Naive thymus-derived CD8-positive, alpha-beta T cell (primary cell): ENCODE results near the gene SLC35E4. TPM values are rescaled to one million over a fixed set of nuclear protein-coding genes. Genes with fewer than 3 reads are reported as not detected.
"Not testable (repeated sequence)": the region's sequence is repeated elsewhere in the genome, so short reads cannot be mapped to it uniquely, and the experiment has no call there.

ENCODE experiments used
- ATAC-seq, 2 donors: fragments of 150-1000 bp; cut with Tn5 transposase in 1 of 2; sonication (Bioruptor Pico), chemical (Tn5 transposase) in 1 of 2; 1 replicate in 1 of 2; 2 replicates in 1 of 2; pipeline ENCODE4 v1.10.0; 2021; ENCODE audit warnings: mild to moderate bottlenecking in 2 of 2, moderate library complexity in 2 of 2
- POLR2A ChIA-PET: fragments of 350-600 bp; sonication (Branson Sonifier 250); formaldehyde crosslinking; loops from one replicate; lab custom pipeline; 2021; ENCODE audit warnings: antibody characterized with exemption; lab: Charles Lee
- DNase-seq, 10 donors: peaks; one replicate each; pipeline versions ENCODE4 v3.0.0 to v3.0.0-alpha.2; 2020 to 2022
- H3K27ac Mint-ChIP-seq, 10 donors: one replicate each; pipeline ENCODE4 v1.8.0; 2020 to 2022; ENCODE audit warnings: mild to moderate bottlenecking in 10 of 10, mixed read lengths in 10 of 10, moderate library complexity in 4 of 10, inconsistent platforms in 1 of 10
- H3K27me3 Mint-ChIP-seq, 5 donors: one replicate each; pipeline ENCODE4 v1.8.0; 2021 to 2022; ENCODE audit warnings: mixed read lengths in 5 of 5
- H3K36me3 Mint-ChIP-seq, 3 donors: one replicate each; pipeline ENCODE4 v1.8.0; 2020 to 2022; ENCODE audit warnings: mixed read lengths in 3 of 3, mild to moderate bottlenecking in 2 of 3, inconsistent platforms in 1 of 3
- H3K4me1 Mint-ChIP-seq, 4 donors: one replicate each; pipeline ENCODE4 v1.8.0; 2021 to 2022; ENCODE audit warnings: mixed read lengths in 4 of 4
- H3K4me3 Mint-ChIP-seq, 10 donors: one replicate each; pipeline ENCODE4 v1.8.0; 2020 to 2022; ENCODE audit warnings: mild to moderate bottlenecking in 10 of 10, mixed read lengths in 10 of 10, moderate library complexity in 6 of 10, inconsistent platforms in 1 of 10
- H3K9me3 Mint-ChIP-seq, 9 donors: one replicate each; pipeline ENCODE4 v1.8.0; 2020 to 2022; ENCODE audit warnings: mixed read lengths in 9 of 9, mild to moderate bottlenecking in 3 of 9, inconsistent platforms in 1 of 9, moderate library complexity in 1 of 9
- polyA plus RNA-seq, 3 donors: library from polyadenylated mRNA; unstranded; fragments of 300-500 nt; fragmentation: Illumina TruSeq; gene quantifications; one replicate each; pipeline ENCODE4 v1.2.3, GENCODE V29; 2021
- total RNA-seq, 8 experiments: library from RNA in 2 of 8; stranded (reverse) in 2 of 8; gene quantifications; one replicate each; pipeline ENCODE4 v1.2.3 and lab custom pipeline; 2021 to 2026

The SLC35E4 gene
- total and polyA plus RNA-seq, 5 experiments from 2014 or later = 0.64 to 1.6 (median 0.94) TPM

DNA sequence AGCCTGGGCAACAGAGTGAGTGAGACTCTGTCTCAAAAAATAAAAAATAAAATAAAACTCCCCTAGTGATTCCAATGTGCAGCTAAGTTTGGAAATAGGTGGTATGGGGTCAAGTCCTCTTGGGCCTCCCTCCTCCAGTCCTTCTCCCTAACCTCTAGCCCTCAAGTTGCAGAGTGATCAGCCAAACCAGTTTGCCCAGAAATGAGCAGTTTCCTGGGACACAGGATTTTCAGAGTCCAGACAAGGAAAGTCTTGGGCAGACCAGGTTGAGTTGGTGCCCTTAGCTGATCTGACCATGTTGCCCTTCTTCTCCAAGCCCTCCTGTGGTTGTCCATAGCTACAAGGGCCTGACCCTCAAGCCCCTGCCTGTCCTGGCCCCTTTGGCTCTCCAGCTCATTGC lies 20.7 kb upstream of the SLC35E4 start:
- no peak overlapping the region for H3K27ac Mint-ChIP-seq
- no peak for ATAC-seq
- H3K9me3 Mint-ChIP-seq = no peaks in the 10 kb centered on the region
- peaks cover 0 to 7% (median 0%) of the 10 kb centered on the region in 4 donors for H3K4me1 Mint-ChIP-seq
- POLR2A ChIA-PET = no interaction called here
- peaks cover 0 to 12% (median 0%) of the 10 kb centered on the region in 5 donors for H3K27me3 Mint-ChIP-seq
- H3K36me3 Mint-ChIP-seq = no peaks in the 10 kb centered on the region
- no peak for DNase-seq
- H3K4me3 Mint-ChIP-seq = no peak overlapping the region

- Mint-ChIP-seq H3K9me3 (no peaks in the 10 kb centered on the region), H3K4me3 (no peak overlapping the region), H3K27ac (no peak overlapping the region), H3K36me3 (no peaks in the 10 kb centered on the region), H3K27me3 (peaks cover 0 to 12% (median 0%) of the 10 kb centered on the region in 5 donors), H3K4me1 (peaks cover 0 to under 1% (median 0%) of the 10 kb centered on the region in 4 donors)
- no peak for ATAC-seq
- DNase-seq = no peak
- POLR2A ChIA-PET = no interaction called here
Measured at GRCh38 chr22:30615543-30615954, 20.0 kb upstream of the SLC35E4 start.

DNA sequence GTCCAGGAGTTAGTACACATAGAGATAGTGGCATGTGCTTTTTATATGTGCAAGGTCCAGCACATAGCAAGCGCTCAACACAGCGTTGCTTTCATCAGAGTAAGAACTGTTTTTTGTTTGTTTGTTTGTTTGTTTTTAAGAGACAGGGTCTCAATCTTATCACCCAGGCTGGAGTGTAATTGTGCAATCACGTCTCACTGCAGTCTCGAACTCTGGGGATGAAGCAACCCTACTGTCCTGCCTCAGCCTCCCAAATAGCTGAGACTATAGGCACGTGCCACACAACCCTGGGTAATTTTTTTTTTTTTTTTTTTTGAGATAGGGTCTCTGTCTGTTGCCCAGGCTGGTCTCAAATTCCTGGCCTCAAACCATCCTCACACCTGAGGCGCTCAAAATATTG lies 17.8 kb upstream of the SLC35E4 start:
- H3K4me3 Mint-ChIP-seq = no peak overlapping the region
- DNase-seq (no peak), ATAC-seq (no peak)
- H3K9me3 Mint-ChIP-seq = no peaks in the 10 kb centered on the region
- H3K4me1 Mint-ChIP-seq = no peaks in the 10 kb centered on the region
- H3K27me3 Mint-ChIP-seq = peaks cover 0 to 7% (median 0%) of the 10 kb centered on the region in 5 donors
- no peak overlapping the region for H3K27ac Mint-ChIP-seq
- no peaks in the 10 kb centered on the region for H3K36me3 Mint-ChIP-seq
- POLR2A ChIA-PET = no interaction called here

DNA sequence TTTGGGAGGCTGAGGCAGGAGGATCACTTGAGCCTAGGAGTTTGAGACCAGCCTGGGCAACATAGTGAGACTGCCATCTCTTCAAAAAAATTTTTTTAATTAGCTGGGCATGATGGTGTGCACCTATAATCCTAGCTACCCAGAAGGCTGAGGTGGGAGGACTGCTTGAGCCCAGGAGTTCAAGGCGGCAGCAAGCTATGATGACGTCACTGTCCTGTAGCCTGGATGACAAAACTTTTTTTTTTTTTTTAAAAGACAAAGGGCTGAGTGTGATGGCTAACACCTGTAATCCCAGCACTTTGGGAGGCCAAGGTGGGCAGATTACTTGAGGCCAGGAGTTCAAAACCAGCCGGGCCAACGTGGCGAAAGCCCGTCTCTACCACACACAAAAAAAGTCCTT lies 15.7 kb upstream of the SLC35E4 start:
- H3K27me3 Mint-ChIP-seq, H3K27ac Mint-ChIP-seq, H3K9me3 Mint-ChIP-seq, H3K4me1 Mint-ChIP-seq, H3K4me3 Mint-ChIP-seq, DNase-seq, ATAC-seq, H3K36me3 Mint-ChIP-seq, POLR2A ChIA-PET: not testable (repeated sequence)

GRCh38 chr22:30626413-30626812 lies 9.2 kb upstream of the SLC35E4 start:
- Mint-ChIP-seq H3K4me1 (no peaks in the 10 kb centered on the region), H3K36me3 (no peaks in the 10 kb centered on the region), H3K4me3 (no peak overlapping the region), H3K27ac (peak overlapping the region in 1 of 10 donors; percentile 76), H3K27me3 (peaks cover 0 to 3% (median 0%) of the 10 kb centered on the region in 5 donors), H3K9me3 (no peaks in the 10 kb centered on the region)
- no peak for DNase-seq
- POLR2A ChIA-PET = no interaction called here
- no peak for ATAC-seq

- POLR2A ChIA-PET = no interaction called here
- no peak overlapping the region for H3K4me3 Mint-ChIP-seq
- H3K4me1 Mint-ChIP-seq = no peaks in the 10 kb centered on the region
- no peak for DNase-seq
- no peak for ATAC-seq
- H3K36me3 Mint-ChIP-seq = no peaks in the 10 kb centered on the region
- no peak overlapping the region for H3K27ac Mint-ChIP-seq
- H3K9me3 Mint-ChIP-seq = no peaks in the 10 kb centered on the region
- no peaks in the 10 kb centered on the region for H3K27me3 Mint-ChIP-seq
Measured at GRCh38 chr22:30627471-30627870, 8.1 kb upstream of the SLC35E4 start.

GRCh38 chr22:30628491-30628890 lies 7.1 kb upstream of the SLC35E4 start:
- ATAC-seq (no peak), DNase-seq (no peak)
- Mint-ChIP-seq H3K4me1 (no peaks in the 10 kb centered on the region), H3K4me3 (no peak overlapping the region), H3K27me3 (no peaks in the 10 kb centered on the region), H3K36me3 (no peaks in the 10 kb centered on the region), H3K9me3 (no peaks in the 10 kb centered on the region), H3K27ac (no peak overlapping the region)
- POLR2A ChIA-PET = interaction anchor here (0.7 kb wide), 1 partner anchor 499 kb away, joined by 4 read pairs; no protein-coding TSS in a partner anchor

GRCh38 chr22:30631469-30631868 lies 4.1 kb upstream of the SLC35E4 start:
- POLR2A ChIA-PET, H3K27ac Mint-ChIP-seq, H3K36me3 Mint-ChIP-seq, ATAC-seq, H3K9me3 Mint-ChIP-seq, DNase-seq, H3K4me3 Mint-ChIP-seq, H3K27me3 Mint-ChIP-seq: not testable (repeated sequence)
- H3K4me1 Mint-ChIP-seq = peaks cover 8 to 18% (median 16%) of the 10 kb centered on the region in 4 donors

- Mint-ChIP-seq H3K36me3 (peaks cover 0 to 6% (median 2%) of the 10 kb centered on the region in 3 donors), H3K27me3 (no peaks in the 10 kb centered on the region), H3K27ac (peak overlapping the region; percentile 61 to 95 (median 90)), H3K9me3 (peaks cover 0 to 4% (median 0%) of the 10 kb centered on the region in 9 donors), H3K4me3 (peak overlapping the region; percentile 71 to 89 (median 82)), H3K4me1 (peaks cover 10 to 27% (median 24%) of the 10 kb centered on the region in 4 donors)
- peak; percentile 65 to 71 for ATAC-seq
- POLR2A ChIA-PET = interaction anchor here (0.7 to 2.2 kb wide), 13 partner anchors 30 to 658 kb away, joined by 3 to 11 read pairs (median 4); partner anchors contain the start of genes DUSP18, OSBP2, PES1 and PIK3IP1
- peak; percentile 76 to 92 (median 88) for DNase-seq
Measured at GRCh38 chr22:30634471-30635233, 929 bp upstream of the SLC35E4 start.

DNA sequence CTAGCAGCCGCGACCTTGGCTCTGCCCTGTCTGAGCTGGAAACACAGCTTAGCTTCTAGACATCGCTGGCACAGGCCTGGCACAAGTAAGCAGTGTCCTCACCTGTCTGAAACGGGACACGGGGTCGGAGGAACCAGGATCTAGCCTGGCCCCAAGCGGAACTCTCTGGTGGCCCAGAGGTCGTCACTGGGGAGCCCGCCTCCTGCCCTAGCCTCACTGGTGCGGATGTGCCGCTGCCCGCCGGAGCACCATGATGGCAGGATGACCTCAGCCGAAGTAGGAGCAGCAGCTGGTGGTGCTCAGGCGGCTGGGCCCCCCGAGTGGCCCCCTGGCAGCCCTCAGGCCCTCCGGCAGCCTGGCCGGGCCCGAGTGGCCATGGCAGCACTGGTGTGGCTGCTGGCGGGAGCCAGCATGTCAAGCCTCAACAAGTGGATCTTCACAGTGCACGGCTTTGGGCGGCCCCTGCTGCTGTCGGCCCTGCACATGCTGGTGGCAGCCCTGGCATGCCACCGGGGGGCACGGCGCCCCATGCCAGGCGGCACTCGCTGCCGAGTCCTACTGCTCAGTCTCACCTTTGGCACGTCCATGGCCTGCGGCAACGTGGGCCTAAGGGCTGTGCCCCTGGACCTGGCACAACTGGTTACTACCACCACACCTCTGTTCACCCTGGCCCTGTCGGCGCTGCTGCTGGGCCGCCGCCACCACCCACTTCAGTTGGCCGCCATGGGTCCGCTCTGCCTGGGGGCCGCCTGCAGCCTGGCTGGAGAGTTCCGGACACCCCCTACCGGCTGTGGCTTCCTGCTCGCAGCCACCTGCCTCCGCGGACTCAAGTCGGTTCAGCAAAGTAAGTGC lies 871 bp downstream of the SLC35E4 start:
- POLR2A ChIA-PET = interaction anchor here (0.7 to 2.2 kb wide), 7 partner anchors 31 to 638 kb away, joined by 3 to 8 read pairs (median 5); partner anchors contain the start of genes DUSP18 and PES1
- DNase-seq = peak in 5 of 10 donors; percentile 4 to 31 (median 23)
- H3K27me3 Mint-ChIP-seq = no peaks in the 10 kb centered on the region
- peaks cover 0 to 7% (median 2%) of the 10 kb centered on the region in 3 donors for H3K36me3 Mint-ChIP-seq
- H3K27ac Mint-ChIP-seq = peak overlapping the region in 8 of 10 donors; percentile 31 to 92 (median 84)
- peak; percentile 1 to 3 for ATAC-seq
- H3K9me3 Mint-ChIP-seq = peaks cover 0 to 4% (median 0%) of the 10 kb centered on the region in 9 donors
- H3K4me3 Mint-ChIP-seq = peak overlapping the region; percentile 80 to 90 (median 88)
- peaks cover 10 to 27% (median 24%) of the 10 kb centered on the region in 4 donors for H3K4me1 Mint-ChIP-seq

DNA sequence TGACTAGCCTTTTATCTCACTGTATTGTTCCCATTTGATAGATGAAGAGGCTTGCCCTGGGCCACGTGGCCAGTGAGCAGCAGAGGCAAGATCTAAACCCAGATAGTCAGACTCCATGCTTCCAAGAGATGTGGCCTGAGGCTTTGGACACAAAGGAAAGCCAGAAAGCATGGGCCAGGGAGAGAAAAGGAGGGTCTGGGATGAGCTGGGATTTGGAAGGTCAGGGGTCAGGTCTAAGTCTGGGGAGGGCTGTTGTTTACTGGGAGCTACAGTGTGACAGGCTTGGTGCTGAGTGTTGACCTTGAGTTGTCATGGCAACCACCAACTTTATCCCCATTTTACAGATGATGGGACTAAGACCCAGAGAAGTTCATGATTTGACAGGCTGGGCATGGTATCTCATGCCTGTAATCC lies 2.1 kb downstream of the SLC35E4 start:
- no peak for ATAC-seq
- no peak for DNase-seq
- Mint-ChIP-seq H3K4me1 (peaks cover 10 to 27% (median 24%) of the 10 kb centered on the region in 4 donors), H3K9me3 (peaks cover 0 to 4% (median 0%) of the 10 kb centered on the region in 9 donors), H3K27me3 (no peaks in the 10 kb centered on the region), H3K27ac (peak overlapping the region in 4 of 10 donors; percentile 26 to 63 (median 56)), H3K36me3 (peaks cover 0 to 7% (median 2%) of the 10 kb centered on the region in 3 donors), H3K4me3 (peak overlapping the region in 9 of 10 donors; percentile 22 to 62 (median 53))
- POLR2A ChIA-PET = no interaction called here

DNA sequence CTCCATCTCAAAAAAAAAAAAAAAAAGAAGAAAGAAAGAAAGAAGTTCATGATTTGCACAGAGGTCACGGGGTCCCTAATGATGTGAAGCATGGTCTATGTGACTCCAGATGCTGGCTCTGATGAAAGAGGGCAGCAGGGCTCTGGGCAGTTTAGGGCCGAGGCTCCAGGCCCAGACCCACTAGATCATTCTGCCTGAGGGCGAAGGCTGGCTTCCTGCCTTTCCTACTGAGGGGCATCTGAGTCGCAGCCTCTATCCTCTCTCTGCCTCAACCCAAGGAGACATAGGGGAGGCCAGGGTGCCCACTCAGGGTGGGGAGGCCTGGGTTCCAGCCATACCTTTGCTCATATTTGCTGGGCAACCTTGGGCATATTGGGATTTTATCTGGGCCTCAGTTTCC lies 4.8 kb downstream of the SLC35E4 start:
- Mint-ChIP-seq H3K4me3 (no peak overlapping the region), H3K9me3 (peaks cover 0 to 4% (median 0%) of the 10 kb centered on the region in 9 donors), H3K4me1 (peaks cover 6 to 17% (median 14%) of the 10 kb centered on the region in 4 donors), H3K27me3 (no peaks in the 10 kb centered on the region), H3K36me3 (peaks cover 0 to 7% (median 2%) of the 10 kb centered on the region in 3 donors), H3K27ac (no peak overlapping the region)
- ATAC-seq = no peak
- no peak for DNase-seq
- POLR2A ChIA-PET = no interaction called here
